Activated CD8-positive, alpha-beta memory T cell treated with anti-CD3 and anti-CD28 coated beads, Interleukin-2, amount 50 U/mL, for 1 hour (primary cell): Measurements from ENCODE around the gene PIK3AP1.

Experiments
- DNase-seq: peaks from one replicate; pipeline ENCODE4 v3.0.0-alpha.2; 2020; ENCODE audit errors: extremely low read depth

PIK3AP1 gene

GRCh38 chr10:96673318-96674099 is 46.8 kb downstream of the PIK3AP1 start:
- no peak for DNase-seq

- no peak for DNase-seq
Measured at GRCh38 chr10:96672481-96673175, 47.7 kb downstream of the PIK3AP1 start.

- no peak for DNase-seq
Measured at GRCh38 chr10:96671211-96671890, 49.0 kb downstream of the PIK3AP1 start.

GRCh38 chr10:96670786-96671185 is 49.5 kb downstream of the PIK3AP1 start:
- no peak for DNase-seq

- DNase-seq = no peak
Measured at GRCh38 chr10:96667401-96667800, 52.9 kb downstream of the PIK3AP1 start.

GRCh38 chr10:96666741-96667140 is 53.6 kb downstream of the PIK3AP1 start:
- DNase-seq = no peak

- no peak for DNase-seq
Measured at GRCh38 chr10:96665306-96665705, 55.0 kb downstream of the PIK3AP1 start.

- DNase-seq = no peak
Measured at GRCh38 chr10:96664563-96664962, 55.8 kb downstream of the PIK3AP1 start.

- DNase-seq = no peak
Measured at GRCh38 chr10:96663797-96664196, 56.5 kb downstream of the PIK3AP1 start.

GRCh38 chr10:96661632-96662031 is 58.7 kb downstream of the PIK3AP1 start:
- no peak for DNase-seq

- DNase-seq = no peak
Measured at GRCh38 chr10:96660297-96660696, 60.0 kb downstream of the PIK3AP1 start.

GRCh38 chr10:96658844-96659243 is 61.5 kb downstream of the PIK3AP1 start:
- DNase-seq = no peak

GRCh38 chr10:96657385-96657784 is 62.9 kb downstream of the PIK3AP1 start:
- DNase-seq = no peak

- DNase-seq = no peak
Measured at GRCh38 chr10:96656839-96657238, 63.5 kb downstream of the PIK3AP1 start.

GRCh38 chr10:96656198-96656577 is 64.1 kb downstream of the PIK3AP1 start:
- no peak for DNase-seq

GRCh38 chr10:96655461-96656197 is 64.7 kb downstream of the PIK3AP1 start:
- no peak for DNase-seq

GRCh38 chr10:96651998-96652431 is 68.3 kb downstream of the PIK3AP1 start:
- no peak for DNase-seq

- DNase-seq = no peak
Measured at GRCh38 chr10:96650958-96651357, 69.4 kb downstream of the PIK3AP1 start.

GRCh38 chr10:96648297-96648696 is 72.0 kb downstream of the PIK3AP1 start:
- DNase-seq = no peak

GRCh38 chr10:96647466-96647865 is 72.8 kb downstream of the PIK3AP1 start:
- DNase-seq = no peak

GRCh38 chr10:96646751-96647166 is 73.6 kb downstream of the PIK3AP1 start:
- DNase-seq = no peak

GRCh38 chr10:96646301-96646700 is 74.0 kb downstream of the PIK3AP1 start:
- no peak for DNase-seq
